Measurements from ENCODE around the gene SEL1L3.

GRCh38 chr4:25728886-25729285 is 133.9 kb downstream of the SEL1L3 start:
- TF ChIP-seq EZH2phosphoT487 (conservative IDR thresholded peaks at IDR 0.05; ENCODE audit: low read length) (no peak), CTCF (IDR thresholded peaks at IDR 0.05; ENCODE audit: insufficient read depth, low read length, poor library complexity, severe bottlenecking) (no peak)

Measured in SU-DHL-6 (cell line).